Fibroblast of mammary gland (primary cell): ENCODE data around the gene TVP23C.

Experiments
- DNase-seq: peaks from one replicate; pipeline ENCODE4 v3.0.0-alpha.2; 2010; ENCODE audit warnings: low read depth
- H3K4me3 ChIP-seq: 2 replicates; pipeline ENCODE4 v1.5.1; 2011; ENCODE audit warnings: low read depth, mild to moderate bottlenecking, low read length, moderate library complexity; ENCODE audit not compliant: control insufficient read depth
- TF ChIP-seq, protein P1 (sequence below): conservative IDR thresholded peaks from 2 replicates; pipeline ENCODE4 v1.5.1; 2011; ENCODE audit warnings: low read depth, low read length, inconsistent platforms; ENCODE audit not compliant: control insufficient read depth, insufficient read depth

The TVP23C gene

DNA sequence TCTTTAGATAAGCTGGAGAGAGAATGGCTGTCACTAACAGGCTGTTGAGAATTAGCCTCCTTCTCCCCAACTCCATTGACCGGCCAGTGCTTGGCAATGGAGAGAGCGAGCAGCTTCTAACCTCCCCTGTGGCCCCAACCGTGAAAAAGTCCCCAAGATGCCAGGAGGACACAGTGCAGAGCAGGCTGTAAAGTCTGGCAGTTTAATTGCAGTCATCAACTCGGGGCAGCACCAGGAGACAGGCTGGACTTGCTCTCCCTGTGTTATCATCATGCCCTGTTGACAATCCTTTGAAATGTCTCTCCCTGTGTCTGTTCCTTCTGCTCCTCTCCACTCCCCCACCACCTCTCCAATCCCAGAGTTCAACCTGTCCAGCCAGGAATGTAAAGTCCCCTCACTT, 95.2 kb downstream of the TVP23C start:
- TF ChIP-seq, protein P1, sequence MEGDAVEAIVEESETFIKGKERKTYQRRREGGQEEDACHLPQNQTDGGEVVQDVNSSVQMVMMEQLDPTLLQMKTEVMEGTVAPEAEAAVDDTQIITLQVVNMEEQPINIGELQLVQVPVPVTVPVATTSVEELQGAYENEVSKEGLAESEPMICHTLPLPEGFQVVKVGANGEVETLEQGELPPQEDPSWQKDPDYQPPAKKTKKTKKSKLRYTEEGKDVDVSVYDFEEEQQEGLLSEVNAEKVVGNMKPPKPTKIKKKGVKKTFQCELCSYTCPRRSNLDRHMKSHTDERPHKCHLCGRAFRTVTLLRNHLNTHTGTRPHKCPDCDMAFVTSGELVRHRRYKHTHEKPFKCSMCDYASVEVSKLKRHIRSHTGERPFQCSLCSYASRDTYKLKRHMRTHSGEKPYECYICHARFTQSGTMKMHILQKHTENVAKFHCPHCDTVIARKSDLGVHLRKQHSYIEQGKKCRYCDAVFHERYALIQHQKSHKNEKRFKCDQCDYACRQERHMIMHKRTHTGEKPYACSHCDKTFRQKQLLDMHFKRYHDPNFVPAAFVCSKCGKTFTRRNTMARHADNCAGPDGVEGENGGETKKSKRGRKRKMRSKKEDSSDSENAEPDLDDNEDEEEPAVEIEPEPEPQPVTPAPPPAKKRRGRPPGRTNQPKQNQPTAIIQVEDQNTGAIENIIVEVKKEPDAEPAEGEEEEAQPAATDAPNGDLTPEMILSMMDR = no peak

DNA sequence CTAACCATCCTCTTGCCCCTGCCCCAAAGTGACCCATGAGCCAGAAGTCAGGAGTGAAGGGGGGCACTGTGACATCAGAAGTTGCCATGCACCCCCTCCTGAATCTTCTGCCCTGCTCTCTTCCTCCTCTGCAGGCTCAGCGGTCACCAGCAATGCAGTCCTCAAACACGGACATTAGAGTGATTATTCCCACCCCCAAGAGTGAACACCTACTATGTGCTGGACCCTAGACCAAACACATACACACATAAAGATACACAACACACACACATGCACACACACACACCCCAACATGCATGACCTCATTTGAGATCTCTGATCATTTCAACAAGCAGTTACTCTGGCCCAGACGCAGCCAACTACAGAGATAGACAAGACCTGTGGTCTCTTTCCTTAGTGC, 95.7 kb downstream of the TVP23C start, which contains the start of gene CDRT4:
Gene CDRT4 (minus strand): TSS at position 30 of the 400 bp plus-strand sequence. CDS start 27,383 bp downstream, outside the sequence.
- no peak for DNase-seq
- TF ChIP-seq, protein P1 = no peak
- H3K4me3 ChIP-seq = no peak within 1 kb of the TSS

More for the DNA sequence above, 95.2 kb downstream of the TVP23C start:
- no peak for DNase-seq
- no peak overlapping the region for H3K4me3 ChIP-seq

DNA sequence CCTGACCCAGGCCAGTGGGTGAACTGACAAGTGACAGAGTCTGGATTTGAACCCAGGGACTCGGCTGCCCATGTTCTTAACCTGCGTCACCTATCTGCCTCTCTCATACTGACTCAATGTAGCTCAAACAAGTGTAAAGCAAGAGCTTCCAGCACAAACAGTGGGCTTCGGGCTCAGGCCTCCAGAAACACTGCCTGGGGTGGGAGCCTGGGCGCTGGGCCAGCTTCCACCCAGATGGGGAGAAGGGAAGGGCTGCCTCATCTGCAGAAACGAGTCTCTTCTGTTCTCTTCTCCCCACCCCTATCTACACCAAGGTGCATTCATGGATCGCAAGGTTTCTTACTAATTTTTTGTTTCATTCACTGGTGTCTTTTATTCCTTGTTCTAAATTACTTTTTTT, 97.2 kb downstream of the TVP23C start:
- no peak overlapping the region for H3K4me3 ChIP-seq
- no peak for DNase-seq
- TF ChIP-seq, protein P1 = no peak

- no peak overlapping the region for H3K4me3 ChIP-seq
- DNase-seq = no peak
- TF ChIP-seq, protein P1 = no peak
These were observed 98.1 kb downstream of the TVP23C start for GRCh38 chr17:15465045-15465701.

DNA sequence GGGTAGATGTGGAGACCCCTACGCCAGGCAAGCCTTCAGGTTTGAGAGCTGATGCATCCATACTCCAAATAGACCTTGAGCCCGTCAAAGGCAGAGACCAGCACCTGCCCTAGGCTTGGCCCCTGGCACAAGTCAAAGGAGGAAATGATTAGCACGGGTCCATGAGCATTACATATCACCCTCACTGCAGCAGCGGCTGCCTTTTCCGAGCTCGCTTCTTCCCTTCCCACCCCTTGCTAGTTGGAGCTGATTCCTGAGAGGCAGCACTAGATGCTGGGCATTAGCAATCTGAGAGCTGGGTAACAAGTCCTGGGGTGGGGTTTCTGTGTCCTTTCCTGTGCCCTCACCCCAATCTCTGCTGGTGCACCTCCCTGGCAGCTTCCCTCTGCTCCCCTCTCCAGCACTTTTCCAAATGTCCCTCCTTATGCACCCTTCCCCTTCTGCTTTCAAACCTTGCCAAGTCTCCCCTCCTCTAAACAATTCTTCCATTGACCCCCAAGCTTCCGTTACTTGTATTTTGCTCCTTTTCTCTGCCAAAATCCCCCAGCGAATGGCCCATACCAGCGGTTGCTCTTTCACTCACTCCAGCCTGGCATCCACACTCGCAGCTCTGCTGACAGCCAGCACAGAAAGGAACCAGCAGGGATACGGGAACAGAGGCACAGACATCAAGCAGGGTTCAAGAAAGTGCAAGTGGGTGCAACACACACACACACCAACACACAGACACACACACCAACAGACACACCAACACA, 98.9 kb downstream of the TVP23C start:
- TF ChIP-seq, protein P1 = no peak
- DNase-seq = no peak
- no peak overlapping the region for H3K4me3 ChIP-seq

DNA sequence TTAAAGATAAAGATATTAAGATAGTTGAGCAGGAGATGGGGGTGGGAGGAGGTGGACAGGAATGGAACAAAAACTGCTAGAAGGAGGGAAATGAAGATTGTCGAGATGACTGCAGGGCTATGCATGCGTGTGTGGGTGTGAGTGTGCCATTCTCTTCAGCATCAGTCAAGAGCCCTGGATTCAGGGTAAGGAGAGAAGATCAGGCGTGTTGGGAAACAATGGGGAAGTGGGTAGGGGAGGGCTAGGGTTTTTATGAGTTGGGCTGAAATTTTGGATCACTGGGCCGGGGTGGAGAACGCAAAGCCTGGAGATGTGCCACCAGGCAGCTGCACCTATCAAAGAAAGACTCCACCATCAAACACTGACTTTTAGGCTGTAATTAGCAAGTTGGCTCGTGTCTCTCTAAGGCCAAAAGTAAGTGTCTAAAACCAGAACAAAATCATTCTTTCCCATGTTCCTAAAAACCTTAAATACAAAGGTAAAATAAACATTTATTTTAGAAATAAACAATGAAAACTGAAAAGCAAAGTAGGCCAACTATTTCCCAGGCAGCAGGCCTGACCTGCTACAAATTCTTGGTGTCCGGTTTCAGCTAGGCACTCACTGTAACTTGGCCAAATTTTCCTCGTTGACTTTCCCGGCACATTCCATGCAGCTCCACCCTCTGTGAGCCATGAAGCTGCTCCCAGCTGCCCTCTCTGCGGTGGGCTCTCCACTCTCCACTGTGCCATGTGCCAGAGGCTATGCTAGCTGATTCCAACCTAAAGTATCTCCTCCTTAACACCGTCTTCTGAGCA, 100.1 kb downstream of the TVP23C start:
- TF ChIP-seq, protein P1 = no peak
- DNase-seq = peak; percentile 77

More for the DNA sequence above, 100.1 kb downstream of the TVP23C start:
- H3K4me3 ChIP-seq = no peak overlapping the region
